ENCODE data around the gene HCRT.

GRCh38 chr17:42159796-42160530 lies 25.3 kb downstream of the HCRT start:
- TF ChIP-seq POLR2A (IDR thresholded peaks at IDR 0.05; ENCODE audit: extremely low read depth, insufficient read length) (no peak), CTCF (IDR thresholded peaks at IDR 0.05; ENCODE audit: low read depth, low read length) (no peak)

Measured in NB4 (cell line).